Amniotic stem cell (primary cell): Measurements from ENCODE around the gene SPSB1.

Experiments
- DNase-seq: peaks from one replicate; lab custom pipeline; 2025; lab: John Stamatoyannopoulos, UW

The SPSB1 gene

DNA sequence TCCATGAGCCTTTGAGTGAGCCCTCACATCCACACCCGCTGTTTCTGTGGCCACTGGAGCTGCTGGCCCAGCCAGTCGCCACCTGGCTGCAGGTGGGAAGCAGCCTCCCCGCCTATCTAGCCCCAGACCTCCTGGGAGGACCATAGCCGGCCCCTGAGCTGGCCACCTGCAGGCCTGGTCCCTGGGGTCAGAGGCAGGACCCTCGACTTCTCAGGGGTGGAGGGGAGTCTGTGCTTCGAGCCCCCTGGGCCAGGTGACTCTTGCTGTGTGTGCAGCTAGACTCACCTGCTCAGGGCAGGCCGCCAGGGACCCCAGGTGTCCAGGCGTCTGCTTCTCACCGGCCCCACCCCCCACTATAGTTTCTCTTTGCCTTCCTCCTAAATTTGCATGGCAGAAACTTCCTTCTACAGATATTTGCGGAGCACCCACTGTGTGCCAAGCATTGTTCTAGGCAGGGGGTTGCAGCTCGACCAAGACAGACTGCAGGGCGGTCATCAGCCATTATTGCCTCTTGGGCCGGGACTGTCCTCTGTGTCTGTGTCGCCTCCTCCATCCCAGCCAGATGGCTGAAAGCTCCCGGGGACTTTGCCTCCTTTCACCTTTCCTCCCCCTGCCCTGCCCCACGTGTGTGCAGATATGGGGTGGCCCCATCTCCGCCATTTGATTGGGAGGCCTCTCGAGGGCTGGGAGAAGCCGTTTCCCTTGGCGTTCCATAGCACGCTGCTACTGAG lies 27.3 kb downstream of the SPSB1 start:
- DNase-seq: no peak

DNA sequence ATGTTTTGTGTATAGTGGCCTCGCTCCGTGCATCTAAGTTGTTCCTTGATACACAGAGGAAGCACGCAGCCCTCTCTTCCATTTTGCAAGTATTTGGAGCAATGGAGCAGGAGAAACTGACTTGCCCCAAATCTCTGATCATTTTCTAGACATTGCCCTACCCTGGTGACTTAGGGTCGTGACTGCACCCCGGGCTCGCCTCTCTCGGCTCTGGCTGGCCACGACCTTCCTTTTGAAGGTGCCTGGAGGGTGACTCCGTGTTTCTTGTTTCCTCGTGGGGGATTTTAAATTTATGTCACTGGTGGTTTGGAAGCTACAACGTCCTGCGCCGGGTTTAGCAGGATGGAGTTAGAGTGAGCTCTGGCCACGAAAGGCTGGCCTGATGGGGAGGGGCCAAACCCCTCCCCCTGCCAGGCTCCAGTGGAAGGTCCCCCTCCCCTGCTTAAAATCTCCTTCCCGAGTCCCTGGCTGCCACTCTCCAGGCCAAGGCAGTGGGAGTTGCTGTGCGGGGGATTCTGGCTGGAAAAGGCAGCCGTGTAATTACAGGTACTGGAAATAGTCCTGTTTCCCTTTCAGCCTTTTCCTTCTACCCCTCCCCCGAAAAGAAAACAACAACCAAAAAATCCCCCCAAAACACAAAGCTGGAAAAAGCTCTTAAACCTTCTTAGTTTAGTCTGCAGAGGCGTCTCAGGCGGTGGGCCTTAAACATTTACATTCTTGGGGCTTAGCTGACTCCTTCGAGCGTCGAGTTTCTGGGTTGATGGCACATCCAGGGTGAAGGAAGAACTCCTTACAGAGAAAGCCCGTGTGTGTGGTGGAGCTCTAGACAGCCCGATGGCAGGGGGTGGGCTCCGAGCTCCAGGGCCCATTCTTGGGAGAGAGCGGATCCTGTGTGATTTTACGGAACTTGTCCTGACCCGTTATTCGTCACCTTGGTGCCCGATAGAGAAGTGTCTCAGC lies 28.1 kb downstream of the SPSB1 start:
- DNase-seq: no peak

DNA sequence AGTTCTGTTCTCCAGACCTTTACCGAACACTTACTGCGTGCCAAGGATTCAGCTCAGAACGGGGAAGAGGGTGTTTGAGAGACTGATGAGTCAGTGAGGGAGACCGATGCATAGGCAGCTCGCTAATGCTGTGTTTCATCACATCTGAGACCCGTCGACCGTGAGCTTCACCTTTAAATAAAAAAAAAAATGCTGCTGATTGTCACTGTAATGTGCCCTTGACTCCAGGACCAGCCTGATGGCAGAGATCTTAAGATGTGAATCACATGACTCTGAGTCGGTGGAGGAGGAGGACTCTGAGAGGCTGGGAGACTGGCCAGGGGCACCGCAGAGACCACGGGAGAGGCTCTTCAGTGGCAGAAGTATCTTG lies 28.8 kb downstream of the SPSB1 start:
- DNase-seq: no peak

DNA sequence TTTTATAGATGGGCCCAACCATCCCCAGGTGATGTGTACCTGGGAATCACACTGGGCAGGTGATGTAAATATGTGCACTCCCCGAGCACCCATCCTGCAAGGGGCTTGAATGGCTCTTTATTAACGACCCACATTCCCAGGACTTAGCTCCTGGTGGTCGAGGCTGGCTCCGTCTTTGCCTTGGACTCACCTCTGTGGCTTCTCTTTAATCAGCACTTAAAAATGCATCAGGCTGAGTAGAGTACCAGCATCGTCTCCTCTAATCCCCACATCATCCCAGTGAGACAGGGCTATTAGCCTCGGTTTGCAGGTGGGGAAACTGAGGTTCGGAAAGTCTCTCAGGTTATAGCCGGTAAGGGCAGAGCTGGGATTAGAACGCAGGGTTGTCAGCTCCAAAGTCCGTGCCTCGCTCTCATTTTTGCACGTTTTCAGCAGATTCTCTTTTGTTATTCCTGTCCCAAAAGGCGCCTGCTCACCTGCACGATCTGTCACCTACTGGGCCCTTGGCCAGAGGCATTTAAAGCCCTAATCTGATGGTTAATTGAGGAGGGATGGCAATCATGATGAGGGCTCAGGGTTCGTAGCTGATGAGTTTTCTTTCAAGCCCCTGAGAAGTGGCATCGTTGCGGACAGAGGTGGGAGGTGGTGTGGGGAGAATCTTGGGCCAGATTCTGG lies 29.4 kb downstream of the SPSB1 start:
- no peak for DNase-seq

DNA sequence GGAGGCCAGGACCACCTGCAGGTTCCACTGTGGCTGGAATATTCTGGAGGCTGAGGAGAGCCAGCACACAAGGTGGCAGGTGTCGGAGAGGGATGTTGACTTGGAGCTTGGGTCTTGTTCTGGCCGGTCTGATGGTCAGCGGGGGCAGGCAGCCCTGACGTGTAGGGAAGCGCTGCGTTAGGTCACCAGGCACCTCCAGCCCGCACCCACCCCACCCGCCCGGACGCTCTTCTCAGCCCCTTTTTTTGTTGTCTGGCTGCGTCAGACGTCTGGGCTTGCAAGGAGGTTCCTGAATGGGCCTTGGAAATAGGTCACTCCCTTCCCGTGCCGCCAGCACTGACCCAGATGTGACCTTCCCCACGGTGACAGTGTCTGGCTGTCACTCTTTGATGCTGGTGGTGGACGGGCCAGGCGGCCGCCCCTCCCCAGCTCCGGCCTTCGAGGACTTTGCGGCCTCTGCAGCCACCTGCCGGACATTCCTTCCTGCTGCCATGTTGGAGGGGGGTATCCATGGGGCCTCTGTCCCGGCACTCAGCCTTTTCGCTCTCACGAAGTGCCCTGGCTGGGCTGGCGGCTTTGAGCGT lies 30.1 kb downstream of the SPSB1 start:
- no peak for DNase-seq

DNA sequence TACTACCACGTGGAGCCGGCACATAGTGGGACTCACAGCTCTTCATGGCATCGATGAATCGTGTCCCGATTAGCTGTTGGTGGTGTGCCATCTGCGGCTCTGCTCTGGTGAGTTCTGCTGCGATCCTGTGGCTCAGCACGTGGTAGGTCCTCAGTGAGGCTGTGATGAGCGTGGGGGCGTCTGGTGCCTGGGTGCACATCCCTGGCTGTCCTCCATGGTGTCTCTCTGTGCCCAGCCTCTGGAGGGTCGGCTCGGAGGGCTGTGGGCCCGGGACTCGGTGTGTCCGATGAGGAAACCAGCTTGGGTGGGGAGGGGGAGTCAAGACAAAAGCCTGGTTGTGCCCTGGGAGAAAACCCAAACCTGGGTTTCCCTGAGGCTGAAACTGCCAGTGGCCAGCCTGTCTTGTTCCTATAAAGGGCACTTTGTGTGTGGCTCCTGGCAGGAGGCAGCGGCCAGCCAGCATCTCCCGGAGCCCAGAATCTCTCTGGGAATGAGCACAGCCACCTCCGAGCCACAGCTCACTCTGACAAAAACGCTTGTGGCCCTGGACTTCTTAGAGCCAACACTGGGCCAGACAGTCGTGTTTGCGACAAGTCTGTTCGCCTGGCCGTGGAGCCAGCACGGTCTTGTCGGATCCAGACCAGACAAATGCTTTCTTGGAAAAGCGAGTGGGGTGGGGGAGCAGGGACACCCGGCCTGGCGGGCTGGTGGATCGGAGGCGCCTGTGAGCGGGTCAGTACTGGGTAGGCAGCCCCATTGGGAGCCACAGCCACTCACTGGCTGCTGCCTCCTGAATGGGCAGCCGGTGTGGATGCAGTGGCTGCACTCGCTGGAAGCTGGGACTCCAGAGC lies 31.8 kb downstream of the SPSB1 start:
- no peak for DNase-seq

DNA sequence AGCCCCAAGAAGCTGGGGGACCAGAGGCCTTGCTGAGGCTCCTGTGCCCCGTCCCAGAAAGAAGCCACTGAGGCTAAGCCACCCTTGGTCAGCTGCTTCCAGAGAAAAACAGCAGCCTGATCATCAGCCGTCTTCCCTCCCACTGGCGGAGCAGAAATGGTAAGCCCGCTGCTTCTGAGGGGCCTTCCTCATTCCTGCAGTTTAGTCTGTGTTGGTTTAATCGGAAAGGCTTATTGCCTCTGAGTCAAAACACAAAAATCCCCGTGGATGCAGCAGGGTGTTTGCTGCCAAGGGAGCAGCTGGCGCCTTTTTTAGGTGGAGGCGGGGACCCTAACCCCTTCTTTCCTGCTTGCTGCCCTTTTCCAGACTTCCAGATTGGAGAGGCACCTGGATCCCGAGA lies 33.9 kb downstream of the SPSB1 start:
- DNase-seq: peak; percentile 77

DNA sequence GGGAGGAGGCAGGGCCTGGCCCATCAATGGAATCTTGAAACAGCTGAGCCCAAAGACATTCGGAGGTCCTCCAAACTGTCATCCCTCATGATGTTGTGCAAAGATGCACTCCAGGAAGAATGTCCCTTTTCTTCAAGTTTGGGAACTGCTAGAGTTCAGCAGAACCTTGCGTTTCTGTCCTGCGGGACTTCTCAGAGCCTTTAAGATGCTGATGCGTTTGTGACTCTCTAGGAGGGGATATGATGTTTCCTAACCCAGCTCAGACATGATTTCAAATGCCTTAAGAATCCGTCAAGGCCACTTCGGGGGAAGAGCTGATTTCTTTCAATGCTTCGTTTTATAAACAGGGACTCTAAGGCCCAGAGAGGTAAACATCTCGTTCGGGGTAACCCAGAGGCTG lies 35.5 kb downstream of the SPSB1 start:
- no peak for DNase-seq

DNA sequence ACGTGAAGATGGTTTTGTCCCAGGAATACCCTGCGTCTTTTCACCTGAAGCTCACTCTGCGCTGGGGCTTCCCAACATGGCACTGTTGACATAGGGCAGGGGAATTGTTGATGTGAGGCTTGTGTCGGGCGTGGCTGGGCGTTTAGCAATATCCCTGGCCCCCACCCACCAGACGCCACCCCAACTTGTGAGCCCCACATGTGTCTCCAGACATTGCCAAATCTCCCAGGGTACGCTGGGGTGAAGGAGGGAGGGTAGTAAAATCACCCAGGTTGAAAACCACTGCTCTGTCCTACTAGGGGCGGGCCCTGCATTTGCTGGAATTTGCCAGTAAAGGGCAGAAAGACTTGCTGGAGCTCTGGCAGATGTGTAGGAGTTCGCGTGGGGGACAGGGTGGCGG lies 36.0 kb downstream of the SPSB1 start:
- DNase-seq: no peak

DNA sequence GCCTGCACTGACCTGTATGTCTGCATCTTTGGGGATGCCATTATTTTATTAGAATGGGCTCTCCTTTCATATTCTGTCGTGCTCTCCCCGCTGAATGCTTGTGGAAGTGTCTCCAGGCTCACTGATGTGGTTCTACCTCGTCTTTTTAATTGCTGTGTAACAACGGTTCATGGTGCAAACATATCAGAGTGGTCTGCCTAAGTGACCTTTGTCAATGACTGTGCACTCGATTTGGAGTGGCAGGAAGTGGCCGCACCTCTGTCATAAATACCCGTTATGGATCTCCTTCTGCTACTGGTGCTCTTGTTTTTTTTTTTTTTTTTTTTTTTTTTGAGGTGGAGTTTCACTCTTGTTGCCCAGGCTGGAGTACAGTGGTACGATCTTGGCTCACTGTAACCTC lies 38.3 kb downstream of the SPSB1 start:
- no peak for DNase-seq

DNA sequence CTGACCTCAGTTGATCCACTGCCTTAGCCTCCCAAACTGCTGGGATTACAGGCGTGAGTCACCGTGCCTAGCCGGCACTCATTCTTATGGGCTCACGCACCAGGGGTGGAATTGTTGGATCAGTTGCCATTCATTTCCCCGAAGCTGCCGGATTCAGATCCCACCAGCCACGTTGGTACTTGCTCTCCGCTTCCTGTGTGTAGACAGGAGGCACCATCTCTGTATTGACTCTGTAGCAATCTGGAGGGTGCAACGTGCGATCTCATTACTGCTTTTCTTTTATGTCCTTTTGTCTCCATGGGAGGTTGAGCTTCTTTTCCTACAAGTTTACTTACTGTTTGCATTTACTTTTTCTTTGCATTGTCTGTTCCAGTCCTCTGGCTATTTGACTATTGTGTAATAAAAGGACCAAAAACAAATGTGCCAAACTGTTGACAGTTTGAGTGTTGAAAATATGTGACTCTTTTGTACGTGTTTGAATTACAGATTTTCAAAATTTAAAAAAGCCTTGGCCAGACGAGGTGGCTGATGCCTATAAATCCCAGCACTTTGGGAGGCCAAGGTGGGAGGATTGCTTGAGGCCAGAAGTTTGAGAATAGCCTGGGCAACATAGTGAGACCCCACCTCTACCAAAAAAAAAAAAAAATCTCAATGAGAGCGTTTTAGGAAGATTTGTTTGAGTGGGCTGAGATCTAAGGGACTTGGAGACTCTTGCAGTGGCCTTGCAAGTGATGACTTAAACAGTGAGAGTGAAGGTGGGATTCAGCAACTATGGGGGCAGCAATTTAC lies 39.1 kb downstream of the SPSB1 start:
- DNase-seq: no peak

DNA sequence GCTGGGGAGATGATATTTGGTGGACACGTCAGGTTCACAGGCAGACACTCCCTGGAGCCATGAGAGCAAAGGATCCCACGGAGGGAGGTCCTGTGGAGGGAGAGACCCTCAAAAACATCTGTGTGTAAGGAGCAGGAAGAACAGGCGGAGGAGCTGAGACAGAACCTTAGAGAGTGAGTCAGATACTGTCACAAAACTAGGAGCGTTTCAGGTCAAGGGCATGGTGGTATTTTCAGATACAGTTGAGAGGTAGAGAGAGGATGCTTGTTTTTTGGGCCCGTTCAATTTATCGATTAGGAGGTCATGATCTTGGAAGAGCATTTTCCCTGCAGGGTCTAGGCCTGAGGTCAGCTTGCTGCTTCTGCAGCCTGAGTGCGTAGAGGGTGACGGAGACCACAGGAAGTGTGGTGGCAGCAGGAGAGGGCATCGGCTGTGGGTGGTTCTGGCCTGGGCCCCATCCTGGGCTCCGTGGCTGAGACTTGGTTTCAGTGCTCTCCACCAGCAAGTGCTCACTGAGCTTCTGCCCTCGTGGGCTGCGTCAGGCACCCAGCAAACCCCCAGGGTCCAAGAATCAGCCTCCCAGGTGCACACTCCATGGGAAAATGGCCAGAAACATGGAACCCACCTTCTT lies 39.9 kb downstream of the SPSB1 start:
- no peak for DNase-seq

DNA sequence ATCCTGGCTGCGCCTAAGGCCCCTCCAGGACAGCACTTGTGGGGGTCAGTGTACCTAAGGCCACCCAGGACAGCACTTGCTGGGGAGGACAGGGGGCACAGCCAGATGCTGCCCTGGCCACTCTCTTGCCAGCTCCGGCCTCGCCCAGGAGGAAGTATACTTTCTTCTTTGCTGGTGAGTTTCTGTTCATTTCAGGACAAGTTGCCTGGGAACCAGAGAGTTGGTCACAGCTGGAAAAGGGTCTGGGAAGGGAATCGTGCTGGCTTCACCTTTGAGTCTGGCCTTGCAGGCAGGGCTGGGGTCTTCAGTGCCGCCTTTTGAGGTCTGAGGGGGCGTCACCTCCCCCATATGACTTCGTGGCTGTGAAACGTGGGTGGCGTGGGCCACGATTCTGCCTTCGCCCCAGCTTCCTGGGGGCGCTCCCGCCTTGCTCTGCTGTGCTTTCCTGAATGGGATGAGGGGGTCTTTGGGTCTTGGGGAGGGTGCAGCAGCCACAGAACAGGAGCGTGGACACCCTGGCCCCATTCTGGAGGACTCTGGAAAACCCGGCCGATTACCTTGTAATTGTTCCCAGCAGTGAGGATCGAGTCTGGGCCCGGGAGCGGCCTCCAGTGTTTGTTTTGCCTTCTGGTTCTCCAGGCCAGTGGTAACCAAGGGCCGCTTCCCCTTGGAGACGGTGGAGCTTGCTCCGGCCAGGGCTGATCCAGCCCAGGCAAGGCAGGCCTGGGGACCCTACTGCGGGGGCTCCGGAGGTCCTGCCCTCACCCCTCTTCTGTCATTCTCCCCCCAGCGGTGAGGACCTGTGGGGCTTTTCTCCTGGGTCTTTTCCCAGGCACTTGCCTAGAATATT lies 45.9 kb downstream of the SPSB1 start:
- no peak for DNase-seq

DNA sequence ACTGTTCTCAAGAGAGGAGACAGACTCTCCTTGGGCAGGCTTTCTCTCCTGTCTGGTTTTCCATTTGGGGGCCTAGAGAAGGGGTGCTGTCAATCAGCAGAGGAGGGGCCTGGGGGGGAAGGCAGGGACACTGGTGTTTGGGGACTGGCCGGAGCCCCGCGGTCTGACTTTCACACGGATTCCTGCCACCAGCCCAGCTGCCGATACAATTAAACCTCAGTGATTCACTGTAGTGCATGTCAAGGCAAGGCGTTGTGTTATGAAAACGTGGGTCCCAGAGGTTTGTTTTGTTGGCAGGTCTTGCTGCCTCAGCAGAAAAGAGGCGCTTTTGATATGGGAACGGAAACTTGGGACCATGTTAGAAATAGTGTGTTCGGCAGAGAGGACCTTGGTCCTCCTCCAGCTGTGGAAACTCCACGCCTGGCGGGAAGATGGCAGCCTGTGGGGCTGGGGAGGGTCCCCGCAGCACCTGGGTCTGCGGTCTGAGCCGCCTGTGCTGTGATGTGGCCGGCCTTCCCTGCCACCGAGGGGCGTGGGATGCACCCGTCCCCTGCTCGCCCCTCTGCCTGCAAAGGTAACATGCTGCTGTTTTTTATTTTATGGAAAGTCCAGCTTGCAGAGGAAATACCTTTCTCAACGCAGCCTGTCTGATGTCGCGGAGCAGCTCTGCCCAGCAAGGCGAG lies 47.6 kb downstream of the SPSB1 start:
- no peak for DNase-seq

DNA sequence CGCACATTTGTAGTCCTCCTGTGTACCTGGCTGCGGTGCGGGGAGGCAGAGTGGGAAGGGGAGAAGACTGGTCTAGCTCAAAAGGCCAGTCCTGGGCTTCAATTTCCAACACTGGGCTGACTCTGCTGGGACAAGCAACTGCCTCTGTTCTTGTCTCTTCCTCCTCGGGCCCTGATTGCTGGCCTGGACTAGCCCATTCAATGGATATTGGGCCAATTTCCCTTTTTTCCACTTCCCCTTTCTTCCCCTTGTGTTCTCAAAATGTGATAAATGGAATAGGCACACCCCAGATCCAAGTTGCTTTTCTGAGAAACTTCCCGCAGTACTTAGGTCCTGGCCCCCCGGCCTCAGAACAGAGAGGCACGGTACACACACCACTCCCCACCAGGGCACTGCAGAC lies 48.2 kb downstream of the SPSB1 start:
- no peak for DNase-seq

DNA sequence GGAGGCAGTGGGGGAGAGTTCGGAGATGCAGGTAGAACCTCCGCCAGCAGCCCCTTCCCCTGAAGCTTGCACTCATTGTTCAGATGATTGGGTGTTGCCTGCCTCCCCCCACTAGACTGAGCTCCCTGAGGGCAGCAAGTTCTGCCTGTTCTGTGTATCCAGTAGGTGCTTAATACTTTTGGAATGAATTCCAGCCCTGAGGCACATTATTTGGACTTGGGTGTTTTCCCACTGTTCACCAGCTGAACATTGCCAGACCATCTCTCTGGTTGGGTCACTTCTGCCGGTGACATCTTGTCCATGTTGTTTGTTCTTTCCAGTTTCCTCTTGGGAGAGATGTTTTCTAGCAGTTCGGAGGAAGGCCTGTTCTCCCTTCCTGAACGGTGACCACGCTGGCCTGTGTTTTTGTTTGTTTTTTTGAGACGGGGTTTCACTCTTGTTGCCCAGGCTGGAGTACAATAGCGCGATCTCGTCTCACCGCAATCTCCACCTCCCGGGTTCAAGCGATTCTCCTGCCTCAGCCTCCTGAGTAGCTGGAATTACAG lies 48.7 kb downstream of the SPSB1 start:
- no peak for DNase-seq

DNA sequence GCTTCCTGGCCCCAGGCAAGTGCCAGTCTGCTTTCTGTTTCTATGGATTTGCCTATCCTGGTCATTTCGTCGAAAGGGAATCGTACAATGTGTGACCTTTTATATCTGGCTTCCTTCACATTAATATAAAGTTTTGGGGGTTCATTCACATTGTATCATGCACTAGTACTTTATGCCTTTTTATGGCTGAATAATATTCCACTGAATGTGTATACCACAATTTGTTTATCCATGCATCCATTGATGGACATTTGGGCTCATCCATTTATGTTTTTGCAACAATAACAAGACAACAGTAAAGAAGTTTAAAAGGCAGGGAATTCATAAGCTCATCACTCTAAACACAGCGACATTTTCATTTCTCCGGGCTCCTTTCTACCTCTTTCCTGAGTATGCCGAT lies 50.6 kb downstream of the SPSB1 start:
- DNase-seq: no peak

DNA sequence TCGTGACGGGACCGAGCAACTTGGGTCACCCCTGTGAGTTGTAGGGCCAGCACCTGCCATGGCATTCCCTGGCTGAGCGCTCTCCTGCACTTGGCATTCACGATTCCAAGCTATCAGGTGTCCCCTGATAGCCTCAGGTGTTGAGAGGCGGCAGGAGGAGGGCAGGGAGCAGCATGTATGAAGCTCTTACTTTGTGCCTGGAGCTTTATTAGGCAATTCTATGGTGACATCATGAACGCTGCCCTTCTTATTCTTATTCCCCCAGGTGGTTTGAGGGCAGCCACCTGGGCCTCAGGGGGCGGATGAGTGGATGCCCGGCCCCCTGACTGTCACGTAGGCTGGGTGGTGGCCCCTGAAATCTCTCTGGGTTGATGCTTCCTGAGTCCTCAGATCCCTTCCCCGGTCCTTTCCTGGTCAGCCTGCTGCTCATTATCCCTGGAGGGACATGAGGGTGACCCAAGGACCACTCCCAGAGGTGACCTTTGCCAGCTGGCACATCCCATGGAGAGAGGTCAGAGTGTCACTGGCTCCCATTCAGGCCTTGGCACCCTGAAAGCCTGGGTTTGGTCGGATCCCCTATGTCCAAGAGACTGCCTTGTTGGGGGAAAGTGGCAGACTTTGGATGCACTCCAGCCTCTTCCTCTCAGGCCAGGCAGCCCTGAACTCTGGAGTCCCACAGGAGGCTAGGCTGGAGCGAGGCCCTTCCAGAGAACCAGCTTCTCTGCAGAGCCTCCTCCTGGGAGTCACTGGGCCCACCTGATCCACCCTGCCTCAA lies 51.9 kb downstream of the SPSB1 start:
- DNase-seq: no peak
